GM10266 (cell line): Measurements from ENCODE around the gene ENDOG.
A peak's percentile ranks its signal among the peaks of the same experiment; 100 is the strongest.
"Not testable (repeated sequence)": the region's sequence is repeated elsewhere in the genome, so short reads cannot be mapped to it uniquely, and the experiment has no call there.

Experiments
- DNase-seq: peaks from one replicate; pipeline ENCODE4 v3.0.0; 2012; ENCODE audit errors: extremely low spot score
- TF ChIP-seq, protein P1 (sequence below): IDR thresholded peaks from 2 replicates; pipeline ENCODE4 v1.5.1; 2012; ENCODE audit warnings: mild to moderate bottlenecking, low read depth; ENCODE audit not compliant: control insufficient read depth, insufficient read depth; ENCODE audit errors: missing control alignments

Gene ENDOG

DNA sequence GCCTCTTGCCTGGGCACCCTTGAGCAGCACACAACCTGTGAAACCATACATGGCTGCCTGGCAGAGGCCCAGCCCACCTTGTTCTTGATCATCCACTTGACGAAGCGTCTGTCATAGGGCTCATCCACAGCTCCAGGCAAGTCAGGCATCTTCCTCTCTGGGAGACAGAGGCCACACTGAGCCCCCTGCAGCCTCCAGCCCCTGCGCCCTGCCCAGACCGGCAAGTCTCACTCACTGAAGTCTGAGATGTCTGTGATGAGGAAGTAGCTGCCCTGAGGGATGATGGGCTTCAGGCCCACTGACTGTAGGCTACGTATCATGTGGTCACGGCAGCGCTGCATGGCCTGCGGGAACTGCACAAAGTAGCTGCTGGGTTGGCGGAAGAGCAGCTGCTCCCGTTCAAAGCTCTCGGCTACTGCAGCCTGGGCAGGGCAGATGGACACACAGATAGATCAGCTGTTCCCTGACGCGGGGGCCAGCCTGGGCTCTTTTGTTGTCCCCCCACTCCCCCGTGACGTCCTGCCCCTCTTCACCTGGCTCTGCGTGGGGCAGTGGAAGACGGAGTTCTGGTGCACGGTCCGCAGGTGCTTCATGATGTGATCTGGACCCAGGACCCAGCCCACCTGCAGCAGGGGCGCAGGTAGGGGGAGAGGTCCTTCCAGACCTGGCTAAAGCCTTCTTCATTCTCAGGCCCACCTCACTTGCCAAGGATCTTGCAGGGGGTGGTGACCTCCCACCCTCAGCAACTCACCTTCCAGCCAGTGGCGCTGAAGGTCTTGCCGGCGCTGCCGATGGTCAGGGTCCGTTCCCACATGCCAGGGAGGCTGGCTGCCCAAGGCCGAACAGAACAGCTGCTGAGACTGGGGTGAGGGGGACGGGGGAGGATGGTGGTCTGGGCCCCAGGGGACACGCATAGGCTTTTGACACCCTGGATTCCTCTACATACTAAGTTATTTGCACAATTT lies 17.2 kb downstream of the ENDOG start:
- peak; percentile 4 for DNase-seq
- TF ChIP-seq, protein P1, sequence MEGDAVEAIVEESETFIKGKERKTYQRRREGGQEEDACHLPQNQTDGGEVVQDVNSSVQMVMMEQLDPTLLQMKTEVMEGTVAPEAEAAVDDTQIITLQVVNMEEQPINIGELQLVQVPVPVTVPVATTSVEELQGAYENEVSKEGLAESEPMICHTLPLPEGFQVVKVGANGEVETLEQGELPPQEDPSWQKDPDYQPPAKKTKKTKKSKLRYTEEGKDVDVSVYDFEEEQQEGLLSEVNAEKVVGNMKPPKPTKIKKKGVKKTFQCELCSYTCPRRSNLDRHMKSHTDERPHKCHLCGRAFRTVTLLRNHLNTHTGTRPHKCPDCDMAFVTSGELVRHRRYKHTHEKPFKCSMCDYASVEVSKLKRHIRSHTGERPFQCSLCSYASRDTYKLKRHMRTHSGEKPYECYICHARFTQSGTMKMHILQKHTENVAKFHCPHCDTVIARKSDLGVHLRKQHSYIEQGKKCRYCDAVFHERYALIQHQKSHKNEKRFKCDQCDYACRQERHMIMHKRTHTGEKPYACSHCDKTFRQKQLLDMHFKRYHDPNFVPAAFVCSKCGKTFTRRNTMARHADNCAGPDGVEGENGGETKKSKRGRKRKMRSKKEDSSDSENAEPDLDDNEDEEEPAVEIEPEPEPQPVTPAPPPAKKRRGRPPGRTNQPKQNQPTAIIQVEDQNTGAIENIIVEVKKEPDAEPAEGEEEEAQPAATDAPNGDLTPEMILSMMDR: no peak

DNA sequence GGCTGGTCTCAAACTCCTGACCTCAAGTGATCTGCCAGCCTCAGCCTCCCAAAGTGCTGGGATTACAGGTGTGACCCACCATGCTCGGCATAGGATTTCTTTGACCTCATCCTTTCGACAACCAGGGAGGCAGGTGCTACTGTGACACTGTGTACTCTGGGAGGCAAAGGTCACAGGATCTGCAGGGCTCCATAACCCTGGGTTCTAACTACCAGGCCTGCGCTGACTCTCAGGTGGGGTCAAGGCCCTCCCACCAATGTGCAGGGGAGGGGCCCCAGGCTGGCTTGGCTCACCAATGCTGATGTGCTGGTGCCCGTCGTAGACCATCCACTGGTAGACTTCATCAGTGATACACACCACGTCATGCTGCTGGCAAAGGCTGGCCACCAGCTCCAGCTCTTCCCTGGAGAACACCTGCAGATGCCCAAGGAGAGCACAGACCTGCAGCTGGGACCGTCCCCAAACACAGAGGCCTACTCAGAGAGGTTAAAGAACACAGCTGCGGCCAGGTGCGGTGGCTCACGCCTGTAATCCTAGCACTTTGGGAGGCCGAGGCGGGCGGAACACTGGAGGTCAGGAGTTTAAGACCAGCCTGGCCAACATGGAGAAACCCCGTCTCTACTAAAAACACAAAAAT lies 18.3 kb downstream of the ENDOG start:
- peak; percentile 2 for DNase-seq
- TF ChIP-seq, protein P1: no peak

DNA sequence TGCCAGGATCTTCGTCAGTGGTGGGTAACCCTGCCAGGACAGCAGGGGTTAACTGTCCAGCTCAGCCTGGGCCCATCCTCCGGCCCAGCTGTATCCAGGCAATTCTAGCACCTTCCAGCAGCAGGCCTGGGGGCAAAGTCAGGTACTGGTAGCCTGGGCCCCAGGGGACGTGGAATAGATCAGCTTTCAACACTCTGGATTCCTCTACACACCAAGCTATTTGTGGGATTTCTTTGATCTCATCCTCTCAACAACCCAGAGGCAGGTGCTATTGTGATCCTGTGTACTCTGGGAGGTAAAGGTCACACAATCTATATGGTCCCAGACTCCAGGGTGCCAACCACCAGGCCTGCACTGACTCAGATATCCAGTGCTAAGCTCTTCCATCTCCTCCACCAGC lies 20.0 kb downstream of the ENDOG start:
- DNase-seq: no peak
- TF ChIP-seq, protein P1: no peak

DNA sequence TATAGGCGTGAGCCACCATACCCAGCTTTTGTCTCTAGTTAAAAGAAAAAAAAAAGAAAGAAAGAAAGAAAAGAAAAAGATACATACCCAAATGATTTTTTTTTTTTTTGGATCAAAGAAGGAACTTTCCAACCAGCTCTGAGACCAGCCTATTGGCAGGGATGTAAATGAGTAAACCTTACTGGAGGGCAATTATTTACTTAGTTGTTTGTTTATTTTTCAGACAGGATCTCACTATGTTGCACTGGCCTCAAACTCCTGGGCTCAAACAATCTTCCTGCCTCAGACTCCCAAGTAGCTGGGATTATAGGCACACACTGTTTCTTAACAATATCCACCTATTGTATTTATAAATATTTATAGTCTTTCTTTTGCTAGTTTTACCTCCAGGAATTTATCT lies 22.2 kb downstream of the ENDOG start:
- TF ChIP-seq, protein P1: no peak
- no peak for DNase-seq

DNA sequence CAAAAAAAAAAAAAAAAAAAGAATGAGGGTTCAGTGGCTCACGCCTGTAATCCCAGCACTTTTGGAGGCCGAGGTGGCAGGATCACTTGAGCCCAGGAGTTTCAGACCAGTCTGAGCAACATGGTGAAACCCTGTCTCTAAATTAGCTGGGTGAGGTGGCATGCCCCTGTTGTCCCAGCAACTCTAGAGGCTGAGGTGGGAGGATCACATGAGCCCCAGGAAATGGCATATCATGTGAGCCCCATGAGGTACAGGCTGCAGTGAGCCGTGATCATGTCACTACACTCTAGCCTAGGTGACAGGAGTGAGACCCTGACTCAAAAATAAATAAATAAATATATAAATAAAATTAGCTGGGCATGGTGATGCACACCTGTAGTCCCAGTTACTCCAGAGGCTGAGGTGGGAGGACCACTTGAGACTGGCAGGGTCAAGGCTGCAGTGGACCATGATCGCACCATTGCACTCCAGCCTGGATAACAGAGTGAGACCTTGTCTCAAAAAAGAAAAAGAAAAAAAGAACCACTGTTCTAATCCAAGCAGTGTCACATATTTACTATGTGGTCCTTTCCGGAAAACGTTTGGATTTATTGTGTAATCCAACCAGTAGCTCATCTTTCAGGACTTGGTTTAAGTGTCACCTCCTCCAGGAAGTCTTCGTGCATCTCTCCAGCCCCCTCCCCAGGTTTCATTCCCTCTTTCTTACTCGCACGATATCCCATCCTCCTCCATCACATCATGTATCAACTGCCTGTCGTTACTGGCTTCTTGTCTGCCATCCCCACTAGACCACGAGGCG lies 23.6 kb downstream of the ENDOG start:
- TF ChIP-seq, protein P1: no peak
- DNase-seq: no peak

DNA sequence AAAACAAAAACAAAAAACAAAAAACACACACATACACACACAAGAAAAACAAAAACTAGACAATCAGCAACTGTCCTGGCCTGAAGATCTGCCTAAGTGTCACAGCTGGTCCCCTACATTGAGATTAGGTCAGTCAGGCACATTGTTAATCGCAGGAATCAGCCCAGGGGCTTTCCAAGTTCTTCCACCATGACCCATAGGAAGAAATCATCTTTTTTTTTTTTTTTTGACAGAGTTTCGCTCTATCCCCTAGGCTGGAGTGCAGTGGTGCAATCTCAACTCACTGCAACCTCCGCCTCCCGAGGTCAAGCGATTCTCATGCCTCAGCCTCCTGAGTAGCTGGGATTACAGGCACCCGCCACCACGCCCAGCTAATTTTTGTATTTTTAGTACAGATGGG lies 24.9 kb downstream of the ENDOG start:
- DNase-seq: not testable (repeated sequence)

DNA sequence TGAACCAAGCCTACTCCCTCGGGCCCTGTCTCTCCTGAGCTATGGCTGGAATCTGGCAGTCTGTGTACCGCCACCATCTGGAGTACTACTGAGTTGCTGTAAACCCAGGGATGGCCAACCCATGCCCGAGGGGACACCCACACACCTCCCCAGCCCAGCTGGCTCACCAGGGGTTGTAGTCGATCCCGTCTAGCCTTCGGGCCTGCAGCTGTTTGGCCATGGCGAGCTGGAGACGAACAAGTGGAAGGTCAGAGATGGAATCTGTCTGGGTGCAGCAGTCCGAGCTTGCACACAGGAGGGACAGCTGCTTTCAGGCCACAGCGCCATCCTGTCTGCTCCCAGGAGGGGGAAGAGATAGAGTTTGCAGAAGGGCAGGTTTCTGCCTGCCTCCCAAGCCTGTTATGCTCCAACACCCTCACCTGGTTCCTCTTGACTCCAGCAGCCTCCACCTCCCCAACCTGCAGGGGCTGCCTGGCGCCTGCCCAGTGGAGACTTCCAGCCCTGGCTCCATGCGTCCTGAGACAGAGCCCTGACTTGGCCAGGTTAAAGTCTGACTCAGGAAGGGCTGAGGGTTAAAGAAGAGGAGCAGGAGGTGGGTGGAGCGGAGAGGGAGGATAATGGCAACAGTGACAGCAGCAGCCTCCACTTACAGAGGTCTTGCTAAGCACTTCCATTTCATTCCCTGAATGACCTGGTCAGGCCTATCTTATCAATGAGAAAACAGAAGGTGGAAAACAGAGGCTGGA lies 27.1 kb downstream of the ENDOG start:
- no peak for DNase-seq
- TF ChIP-seq, protein P1: no peak
